Esophagus muscularis mucosa (tissue), 4 donors: Measurements from ENCODE around the gene TMEM190.

Source experiments
- CTCF ChIP-seq, 3 experiments: fragments of 200-600 bp in 2 of 3; fragments of 450-650 bp in 1 of 3; sonication (generic) in 2 of 3; IDR thresholded peaks; one replicate each; pipeline ENCODE4 v1.5.1; 2017 to 2019; ENCODE audit warnings: antibody characterized with exemption in 3 of 3, mild to moderate bottlenecking in 2 of 3, moderate library complexity in 1 of 3
- EP300 ChIP-seq: sonication (generic); formaldehyde crosslinking; IDR thresholded peaks from one replicate; pipeline ENCODE4 v1.6.1; 2017; ENCODE audit warnings: antibody characterized with exemption
- POLR2A ChIP-seq: fragments of 450-650 bp; IDR thresholded peaks from one replicate; pipeline ENCODE4 v1.6.1; 2017; ENCODE audit warnings: antibody characterized with exemption, moderate library complexity, mild to moderate bottlenecking, low read depth
- POLR2AphosphoS5 ChIP-seq, 2 donors: sonication (generic); formaldehyde crosslinking; IDR thresholded peaks; one replicate each; pipeline ENCODE4 v1.6.1; 2017; ENCODE audit warnings: antibody characterized with exemption in 2 of 2

- no peak for TF ChIP-seq CTCF (IDR thresholded peaks at IDR 0.05)
- TF ChIP-seq POLR2A, result no peak
- peak in 1 of 2 donors; percentile 18 for TF ChIP-seq POLR2AphosphoS5 (IDR thresholded peaks at IDR 0.05)
- no peak for TF ChIP-seq EP300
Observed at GRCh38 chr19:55391702-55392615, 15.3 kb downstream of the TMEM190 start.
